NCI-H2107 treated with DMSO at 0.1 percent for 48 hours (cell line): ENCODE results near the gene CERS5.

Experiments used
- DNase-seq: peaks from one replicate; lab custom pipeline; 2025; ENCODE audit not compliant: unreplicated experiment; lab: John Stamatoyannopoulos, UW

Gene CERS5

DNA sequence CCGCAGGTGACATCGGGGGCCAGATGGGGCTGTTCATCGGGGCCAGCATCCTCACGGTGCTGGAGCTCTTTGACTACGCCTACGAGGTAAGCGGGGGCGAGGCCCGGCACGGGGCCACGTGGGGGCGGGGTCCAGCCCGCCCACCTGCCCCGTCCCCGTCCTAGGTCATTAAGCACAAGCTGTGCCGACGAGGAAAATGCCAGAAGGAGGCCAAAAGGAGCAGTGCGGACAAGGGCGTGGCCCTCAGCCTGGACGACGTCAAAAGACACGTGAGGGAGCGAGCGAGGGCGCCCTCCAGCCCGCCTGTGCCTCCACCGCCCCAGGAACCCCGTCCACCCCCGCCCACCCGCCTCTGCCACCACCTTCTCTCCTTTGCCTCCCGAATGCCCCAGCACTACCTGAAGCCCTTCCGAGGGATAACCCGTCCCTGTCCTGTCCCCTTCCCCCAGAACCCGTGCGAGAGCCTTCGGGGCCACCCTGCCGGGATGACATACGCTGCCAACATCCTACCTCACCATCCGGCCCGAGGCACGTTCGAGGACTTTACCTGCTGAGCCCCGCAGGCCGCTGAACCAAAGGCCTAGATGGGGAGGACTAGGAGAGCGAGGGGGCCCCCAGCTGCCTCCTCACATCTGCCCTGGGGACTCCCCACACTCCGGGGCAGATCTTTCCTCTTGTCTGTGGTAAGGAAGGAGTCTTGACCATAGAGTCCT is 85.9 kb downstream of the CERS5 start:
- DNase-seq: no peak

- DNase-seq: no peak
These were observed 87.4 kb downstream of the CERS5 start for GRCh38 chr12:50079771-50080170.
